Esophagus (tissue), 2 donors: ENCODE results near the gene KCNK2. TPM values are rescaled to one million over a fixed set of nuclear protein-coding genes. Genes with fewer than 3 reads are reported as not detected.

Experiments used
- H3K27ac ChIP-seq, 2 donors: one replicate each; pipeline ENCODE4 v1.5.1; 2013; ENCODE audit warnings: low read depth in 2 of 2, mild to moderate bottlenecking in 2 of 2, inconsistent platforms in 1 of 2, low read length in 1 of 2, moderate library complexity in 1 of 2
- H3K27me3 ChIP-seq, 2 donors: one replicate each; pipeline ENCODE4 v1.6.1; 2013; ENCODE audit warnings: low read length in 2 of 2, control low read depth in 1 of 2, mild to moderate bottlenecking in 1 of 2; ENCODE audit not compliant: insufficient read depth in 2 of 2, control insufficient read depth in 1 of 2
- H3K36me3 ChIP-seq, 2 donors: one replicate each; pipeline ENCODE4 v1.6.1; 2013; ENCODE audit warnings: low read length in 1 of 2; ENCODE audit not compliant: control insufficient read depth in 2 of 2, insufficient read depth in 2 of 2
- H3K4me1 ChIP-seq, 2 donors: one replicate each; pipeline ENCODE4 v1.6.1; 2013; ENCODE audit warnings: low read length in 1 of 2; ENCODE audit not compliant: control insufficient read depth in 2 of 2, insufficient read depth in 2 of 2
- H3K4me3 ChIP-seq, 2 donors: one replicate each; pipeline ENCODE4 v1.5.1; 2013; ENCODE audit warnings: low read length in 2 of 2, mild to moderate bottlenecking in 2 of 2, low read depth in 1 of 2, moderate library complexity in 1 of 2
- H3K9me3 ChIP-seq, 2 donors: one replicate each; pipeline ENCODE4 v1.6.1; 2013; ENCODE audit warnings: mild to moderate bottlenecking in 2 of 2, low read depth in 1 of 2, low read length in 1 of 2, moderate library complexity in 1 of 2; ENCODE audit not compliant: control insufficient read depth in 2 of 2, insufficient read depth in 1 of 2
- WGBS, 2 donors: extraction: QIAGEN DNeasy Blood & Tissue Kit; methylation state at CpG; one replicate each; pipeline ENCODE4 v1.1.7; 2013; 5-methylcytosine and 5-hydroxymethylcytosine counted together
- polyA plus RNA-seq, 2 donors: library from polyadenylated mRNA; stranded (reverse); fragments of 200-250 nt; gene quantifications; one replicate each; pipeline ENCODE4 v1.2.3, GENCODE V29; 2013
- donor health status: healthy with polysubstance abuse.
- donor health status: Bipolar disorder and iron deficiency.

KCNK2 gene
- polyA plus RNA-seq, 2 donors: 0.07 to 0.14 TPM

DNA sequence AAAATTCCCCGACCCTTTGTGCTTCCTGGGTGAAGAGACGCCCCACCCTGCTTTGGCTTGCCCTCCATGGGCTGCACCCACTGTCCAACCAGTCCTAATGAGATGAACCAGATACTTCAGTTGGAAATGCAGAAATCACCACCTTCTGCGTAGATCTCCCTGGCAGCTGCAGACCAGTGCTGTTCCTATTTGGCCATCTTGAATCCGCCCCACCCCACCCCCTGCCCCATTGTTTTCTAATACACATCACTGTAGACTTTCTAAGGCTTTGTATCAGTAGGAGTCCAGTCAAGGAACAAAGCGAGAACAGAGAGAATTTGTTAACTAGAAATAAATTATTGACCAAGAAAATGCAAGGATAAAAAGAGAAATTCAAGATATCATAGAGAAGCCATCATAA is 178.2 kb downstream of the KCNK2 start:
- H3K4me3 ChIP-seq: no peak overlapping the region
- H3K27ac ChIP-seq: no peak overlapping the region
- no peaks in the 10 kb centered on the region for H3K9me3 ChIP-seq
- WGBS, 2 donors: 75 to 83% methylated on average over 5 of the region's 5 CpGs
- no peaks in the 10 kb centered on the region for H3K4me1 ChIP-seq
- H3K36me3 ChIP-seq: no peaks in the 10 kb centered on the region
- H3K27me3 ChIP-seq: no peaks in the 10 kb centered on the region

DNA sequence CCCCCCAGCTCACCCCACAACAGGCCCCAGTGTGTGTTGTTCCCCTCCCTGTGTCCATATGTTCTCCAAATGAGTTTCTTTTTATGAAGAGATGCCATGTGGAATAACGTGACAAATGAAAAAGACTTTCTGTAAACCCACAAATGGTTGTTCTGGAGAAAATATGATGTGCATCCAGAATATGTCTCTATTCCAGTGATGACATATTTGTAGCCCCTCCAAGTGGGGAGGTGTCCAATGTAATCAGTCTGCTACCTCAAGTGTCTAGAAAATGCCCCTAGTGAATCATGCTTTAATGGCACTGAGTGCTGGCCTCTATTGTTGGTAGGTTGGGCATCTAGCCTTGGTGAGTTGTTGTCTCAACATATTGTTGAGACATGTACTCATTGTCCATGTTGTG is 179.6 kb downstream of the KCNK2 start:
- 78 to 83% methylated on average over 1 of the region's 1 CpG for WGBS, 2 donors
- H3K27ac ChIP-seq: no peak overlapping the region
- no peaks in the 10 kb centered on the region for H3K36me3 ChIP-seq
- H3K4me1 ChIP-seq: no peaks in the 10 kb centered on the region
- no peak overlapping the region for H3K4me3 ChIP-seq
- H3K27me3 ChIP-seq: no peaks in the 10 kb centered on the region
- no peaks in the 10 kb centered on the region for H3K9me3 ChIP-seq

DNA sequence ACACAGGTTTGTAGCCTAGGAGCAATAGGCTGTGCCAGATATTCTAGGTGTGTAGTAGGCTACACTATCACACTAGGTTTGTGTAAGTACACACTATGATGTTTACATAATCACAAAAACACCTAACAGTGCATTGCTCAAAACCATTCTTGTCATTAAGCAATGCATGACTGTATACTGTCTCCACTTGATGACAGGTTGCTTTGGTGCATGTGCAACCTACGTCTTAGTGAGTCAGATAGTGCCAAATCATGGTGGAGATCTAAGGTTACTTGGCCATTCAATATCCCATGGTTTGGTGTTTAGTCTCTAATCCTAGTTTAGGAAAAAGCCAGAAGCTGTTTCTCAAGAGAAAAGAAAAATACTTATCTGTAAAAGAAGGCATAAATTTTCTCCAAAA is 181.1 kb downstream of the KCNK2 start:
- Histone ChIP-seq H3K27ac (no peak overlapping the region), H3K9me3 (no peaks in the 10 kb centered on the region), H3K27me3 (no peaks in the 10 kb centered on the region), H3K4me3 (no peak overlapping the region), H3K4me1 (no peaks in the 10 kb centered on the region), H3K36me3 (no peaks in the 10 kb centered on the region)
- WGBS, 2 donors: 58 to 67% methylated on average over 1 of the region's 1 CpG

DNA sequence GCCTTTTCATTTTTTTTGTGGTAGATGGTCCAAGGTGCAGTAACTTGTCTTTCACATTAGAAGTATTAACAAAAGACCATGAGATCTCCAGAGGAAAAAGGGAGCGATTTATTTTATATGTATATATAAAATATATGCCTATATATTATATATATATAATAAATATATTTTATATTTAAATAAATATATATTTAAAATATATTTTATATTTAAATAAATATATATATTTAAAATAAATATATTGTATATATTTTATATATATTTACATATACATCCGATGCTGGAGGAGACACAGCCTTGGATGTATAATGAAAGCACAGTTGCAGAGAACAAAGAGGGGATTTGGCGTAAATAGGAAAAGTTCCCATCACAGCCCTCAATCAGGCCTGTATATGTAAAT is 182.1 kb downstream of the KCNK2 start:
- H3K27me3 ChIP-seq: no peaks in the 10 kb centered on the region
- no peak overlapping the region for H3K27ac ChIP-seq
- H3K36me3 ChIP-seq: no peaks in the 10 kb centered on the region
- H3K4me1 ChIP-seq: no peaks in the 10 kb centered on the region
- no peak overlapping the region for H3K4me3 ChIP-seq
- H3K9me3 ChIP-seq: no peaks in the 10 kb centered on the region
- WGBS, 2 donors: 94% methylated on average over 3 of the region's 3 CpGs

DNA sequence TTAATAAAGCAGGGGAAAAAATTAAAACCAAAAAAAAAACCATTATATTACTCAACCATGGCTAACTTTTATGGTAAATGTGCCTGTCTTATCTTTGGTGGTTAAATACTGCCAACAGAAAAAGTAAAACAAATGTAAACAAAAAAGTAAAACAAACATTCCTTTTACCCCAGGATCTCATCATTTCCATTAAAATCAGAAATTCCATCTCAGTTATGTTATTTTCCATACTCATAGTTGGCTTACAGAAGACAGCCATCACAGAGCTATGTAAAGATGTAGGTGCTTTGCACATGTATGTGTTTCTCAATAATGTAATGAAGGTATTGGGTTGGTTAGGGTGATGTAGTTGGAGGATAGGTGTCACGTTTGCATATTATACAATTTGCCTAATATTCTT is 185.0 kb downstream of the KCNK2 start:
- H3K27me3 ChIP-seq: no peaks in the 10 kb centered on the region
- WGBS, 2 donors: 45 to 84% methylated on average over 1 of the region's 1 CpG

DNA sequence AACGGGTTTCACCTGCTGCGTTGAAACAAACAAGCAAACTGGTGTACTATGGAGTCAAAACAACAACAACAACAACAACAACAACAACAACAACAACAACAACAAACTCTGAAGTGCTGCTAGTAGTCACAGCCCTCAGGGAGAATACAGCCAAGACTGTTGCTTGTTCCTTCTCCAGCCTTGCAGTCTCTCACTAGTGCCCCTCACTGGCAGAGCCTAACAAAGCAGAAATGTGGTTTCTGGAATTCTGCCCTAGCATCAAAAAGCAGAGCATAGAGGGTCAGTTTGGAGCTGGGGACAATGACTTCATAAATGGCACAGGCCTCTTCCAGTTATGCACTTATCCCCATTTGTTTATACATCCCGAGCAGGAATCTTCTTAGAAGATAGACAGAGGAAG is 187.4 kb downstream of the KCNK2 start:
- peaks cover 0 to 2% of the 10 kb centered on the region in 2 donors for H3K9me3 ChIP-seq
- no peaks in the 10 kb centered on the region for H3K4me1 ChIP-seq
- no peak overlapping the region for H3K27ac ChIP-seq
- H3K4me3 ChIP-seq: no peak overlapping the region
- 52 to 54% methylated on average over 3 of the region's 3 CpGs for WGBS, 2 donors
- no peaks in the 10 kb centered on the region for H3K27me3 ChIP-seq
- H3K36me3 ChIP-seq: no peaks in the 10 kb centered on the region

More for the DNA sequence above, 185.0 kb downstream of the KCNK2 start:
- H3K4me3 ChIP-seq: no peak overlapping the region
- H3K36me3 ChIP-seq: no peaks in the 10 kb centered on the region
- no peak overlapping the region for H3K27ac ChIP-seq
- H3K4me1 ChIP-seq: no peaks in the 10 kb centered on the region
- H3K9me3 ChIP-seq: peaks cover 0 to 2% of the 10 kb centered on the region in 2 donors

DNA sequence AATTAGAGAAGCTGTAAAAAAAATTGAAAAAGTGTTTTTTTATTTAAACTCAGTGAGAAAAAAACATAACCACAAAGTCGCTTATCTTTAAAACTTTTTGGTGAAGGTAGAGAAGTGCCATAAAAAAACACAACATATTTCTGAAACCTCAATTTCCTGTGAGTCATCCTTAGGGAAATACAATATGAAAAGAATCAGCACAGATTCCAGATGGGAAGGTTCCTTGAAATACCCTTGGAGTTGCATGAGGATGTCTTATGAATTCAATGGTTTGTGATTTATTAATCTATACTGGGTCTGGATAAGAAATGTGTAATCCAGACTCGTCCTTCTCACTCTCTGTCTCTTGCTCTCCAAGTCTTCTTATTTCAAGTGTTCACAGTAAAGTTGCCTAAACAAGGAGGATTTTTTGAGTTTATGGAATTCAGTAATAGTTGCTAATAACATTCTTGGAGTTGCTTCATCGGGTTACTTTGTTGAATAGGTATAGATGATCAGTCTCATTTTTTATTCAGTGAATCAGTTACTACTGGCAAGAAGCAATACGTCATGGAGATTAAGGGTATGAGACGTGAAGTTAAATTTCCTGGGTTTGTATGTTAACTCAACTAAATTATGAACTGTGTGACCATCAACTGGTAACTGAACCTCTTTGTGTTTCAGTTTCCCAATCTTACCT is 191.4 kb downstream of the KCNK2 start:
- Histone ChIP-seq H3K4me3 (no peak overlapping the region), H3K36me3 (no peaks in the 10 kb centered on the region), H3K27ac (no peak overlapping the region), H3K9me3 (peaks cover 0 to 2% of the 10 kb centered on the region in 2 donors), H3K27me3 (no peaks in the 10 kb centered on the region), H3K4me1 (no peaks in the 10 kb centered on the region)
- WGBS, 2 donors: 67 to 68% methylated on average over 5 of the region's 5 CpGs

DNA sequence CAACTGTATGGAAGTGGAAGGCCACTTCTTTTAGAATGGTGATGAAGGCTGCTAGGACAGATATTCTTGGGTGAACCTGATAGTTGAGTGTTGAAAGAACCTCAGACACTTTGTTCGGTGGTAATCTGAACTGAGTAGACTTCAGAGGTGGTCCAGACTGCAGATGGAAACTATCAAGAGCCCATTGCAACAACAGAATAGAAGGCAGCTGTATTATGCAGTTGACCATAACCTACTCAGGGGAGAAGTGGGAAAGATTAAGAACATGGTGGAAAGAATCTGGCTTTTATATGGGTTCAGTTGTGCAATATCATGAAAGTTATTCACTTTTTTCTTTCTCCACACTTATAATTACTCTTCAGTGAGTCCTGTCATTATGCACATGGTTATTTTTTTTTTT is 194.0 kb downstream of the KCNK2 start:
- no peaks in the 10 kb centered on the region for H3K4me1 ChIP-seq
- H3K4me3 ChIP-seq: no peak overlapping the region
- H3K27ac ChIP-seq: no peak overlapping the region
- H3K36me3 ChIP-seq: no peaks in the 10 kb centered on the region
- H3K27me3 ChIP-seq: no peaks in the 10 kb centered on the region
- 51 to 58% methylated on average over 1 of the region's 1 CpG for WGBS, 2 donors
- H3K9me3 ChIP-seq: no peaks in the 10 kb centered on the region

DNA sequence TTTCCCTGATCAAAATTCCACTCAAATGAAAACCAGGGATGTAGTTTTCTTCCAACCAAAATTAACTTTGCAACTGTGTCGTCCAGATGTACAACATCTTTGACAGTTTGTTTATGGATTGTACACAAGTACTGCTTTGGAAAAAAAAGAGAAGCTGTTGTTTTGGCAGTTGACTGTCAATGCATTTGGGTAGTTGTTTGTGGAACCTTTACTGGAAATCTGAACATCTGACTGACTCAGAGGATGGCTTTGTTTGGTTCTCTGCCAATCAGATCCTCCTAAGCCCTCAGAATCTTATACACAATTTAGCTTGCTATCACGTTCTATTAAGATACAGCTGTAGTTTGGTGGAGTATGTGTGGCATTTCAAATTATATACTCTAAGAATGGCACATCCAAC is 195.0 kb downstream of the KCNK2 start:
- Histone ChIP-seq H3K27me3 (no peaks in the 10 kb centered on the region), H3K4me3 (no peak overlapping the region), H3K9me3 (no peaks in the 10 kb centered on the region), H3K36me3 (no peaks in the 10 kb centered on the region), H3K4me1 (no peaks in the 10 kb centered on the region), H3K27ac (no peak overlapping the region)
- 29 to 34% methylated on average over 2 of the region's 2 CpGs for WGBS, 2 donors

DNA sequence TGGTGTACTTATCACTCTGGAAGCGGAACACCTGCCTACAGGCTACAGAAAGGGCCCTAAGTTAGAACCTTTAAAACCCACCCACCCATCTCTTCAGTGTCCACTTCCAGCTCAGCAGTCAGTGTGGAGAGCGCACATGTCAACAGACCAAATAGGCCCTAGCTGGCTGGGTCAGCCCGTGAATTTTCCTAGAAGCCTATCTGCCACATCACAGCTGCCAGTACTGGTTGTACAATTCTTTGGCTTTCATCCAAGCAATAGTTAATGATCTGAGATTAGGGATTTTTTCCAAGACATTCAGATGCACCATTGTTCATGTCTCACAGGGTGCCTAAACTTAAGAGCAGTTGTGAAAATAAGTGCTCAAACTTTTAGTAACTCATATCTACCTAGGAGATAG is 197.1 kb downstream of the KCNK2 start:
- Histone ChIP-seq H3K27me3 (no peaks in the 10 kb centered on the region), H3K27ac (no peak overlapping the region), H3K9me3 (no peaks in the 10 kb centered on the region), H3K4me1 (no peaks in the 10 kb centered on the region), H3K4me3 (no peak overlapping the region), H3K36me3 (no peaks in the 10 kb centered on the region)
- 70 to 76% methylated on average over 3 of the region's 3 CpGs for WGBS, 2 donors
